ENCODE data around the gene TNPO1.

DNA sequence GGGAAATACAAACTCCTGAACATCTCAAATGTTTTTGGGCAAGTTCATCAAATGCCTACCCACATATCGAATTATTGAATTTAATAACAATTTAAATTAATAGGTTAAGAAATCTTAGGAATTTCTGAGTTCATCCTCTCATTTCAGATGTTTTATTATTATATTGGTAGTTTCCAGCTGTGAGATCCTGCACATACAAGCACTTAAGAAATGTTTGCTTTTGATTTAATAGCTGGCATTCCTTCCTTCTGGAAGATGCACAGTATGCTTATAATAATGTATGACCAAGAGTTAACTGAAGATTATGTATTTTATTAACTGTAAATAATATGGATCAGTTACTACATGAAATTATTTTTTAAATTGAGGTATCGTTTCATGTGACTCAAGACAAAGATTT, 13.9 kb downstream of the TNPO1 start:
- no peak for TF ChIP-seq POLR2AphosphoS5 (IDR thresholded peaks at IDR 0.05)
- TF ChIP-seq, protein P1, sequence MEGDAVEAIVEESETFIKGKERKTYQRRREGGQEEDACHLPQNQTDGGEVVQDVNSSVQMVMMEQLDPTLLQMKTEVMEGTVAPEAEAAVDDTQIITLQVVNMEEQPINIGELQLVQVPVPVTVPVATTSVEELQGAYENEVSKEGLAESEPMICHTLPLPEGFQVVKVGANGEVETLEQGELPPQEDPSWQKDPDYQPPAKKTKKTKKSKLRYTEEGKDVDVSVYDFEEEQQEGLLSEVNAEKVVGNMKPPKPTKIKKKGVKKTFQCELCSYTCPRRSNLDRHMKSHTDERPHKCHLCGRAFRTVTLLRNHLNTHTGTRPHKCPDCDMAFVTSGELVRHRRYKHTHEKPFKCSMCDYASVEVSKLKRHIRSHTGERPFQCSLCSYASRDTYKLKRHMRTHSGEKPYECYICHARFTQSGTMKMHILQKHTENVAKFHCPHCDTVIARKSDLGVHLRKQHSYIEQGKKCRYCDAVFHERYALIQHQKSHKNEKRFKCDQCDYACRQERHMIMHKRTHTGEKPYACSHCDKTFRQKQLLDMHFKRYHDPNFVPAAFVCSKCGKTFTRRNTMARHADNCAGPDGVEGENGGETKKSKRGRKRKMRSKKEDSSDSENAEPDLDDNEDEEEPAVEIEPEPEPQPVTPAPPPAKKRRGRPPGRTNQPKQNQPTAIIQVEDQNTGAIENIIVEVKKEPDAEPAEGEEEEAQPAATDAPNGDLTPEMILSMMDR (IDR thresholded peaks at IDR 0.05), result no peak
